Epithelial cell of proximal tubule (primary cell): Measurements from ENCODE around the gene KCNMA1. TPM values are rescaled to one million over a fixed set of nuclear protein-coding genes. Genes with fewer than 3 reads are reported as not detected.

ENCODE experiments used
- DNase-seq: peaks from one replicate; pipeline ENCODE4 v3.0.0-alpha.2; 2011; ENCODE audit warnings: low read depth
- H3K4me3 ChIP-seq: 2 replicates; pipeline ENCODE4 v1.5.1; 2011; ENCODE audit warnings: low read depth, mild to moderate bottlenecking, low read length
- total RNA-seq: library from RNA; depleted of rRNA; stranded (reverse); fragments of >200 nt; gene quantifications from 2 replicates; pipeline ENCODE4 v1.2.3, GENCODE V29; 2015
- TF ChIP-seq, protein P1 (sequence below): conservative IDR thresholded peaks from 2 replicates; pipeline ENCODE4 v1.5.1; 2012; ENCODE audit warnings: low read depth, mild to moderate bottlenecking, low read length

Gene KCNMA1
- total RNA-seq, 1 donor from 2014 or later, result 12.5 TPM

DNA sequence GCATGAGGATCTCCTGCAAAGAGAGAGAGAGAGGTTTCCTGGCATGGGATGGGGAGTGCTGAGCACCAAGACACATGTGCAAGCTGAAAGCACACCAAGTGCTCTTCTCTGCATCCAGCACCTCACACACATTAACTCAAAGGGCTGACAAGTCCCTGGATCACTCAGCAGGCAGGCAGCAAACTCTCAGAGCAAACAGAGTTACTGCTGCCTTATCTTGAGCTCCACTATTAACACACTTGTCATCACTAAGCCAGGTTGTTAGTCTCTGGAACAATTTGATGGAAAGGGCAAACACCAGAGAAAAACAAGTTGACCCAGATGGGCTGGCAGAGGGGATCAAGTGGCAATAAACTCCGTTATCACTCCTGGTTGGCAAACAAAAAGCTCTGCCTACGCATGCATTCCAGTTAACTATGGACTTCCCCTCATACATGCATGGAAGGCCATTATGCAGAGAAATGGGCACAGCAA lies 349.9 kb downstream of the KCNMA1 start:
- H3K4me3 ChIP-seq, result no peak overlapping the region
- no peak for DNase-seq
- TF ChIP-seq, protein P1, sequence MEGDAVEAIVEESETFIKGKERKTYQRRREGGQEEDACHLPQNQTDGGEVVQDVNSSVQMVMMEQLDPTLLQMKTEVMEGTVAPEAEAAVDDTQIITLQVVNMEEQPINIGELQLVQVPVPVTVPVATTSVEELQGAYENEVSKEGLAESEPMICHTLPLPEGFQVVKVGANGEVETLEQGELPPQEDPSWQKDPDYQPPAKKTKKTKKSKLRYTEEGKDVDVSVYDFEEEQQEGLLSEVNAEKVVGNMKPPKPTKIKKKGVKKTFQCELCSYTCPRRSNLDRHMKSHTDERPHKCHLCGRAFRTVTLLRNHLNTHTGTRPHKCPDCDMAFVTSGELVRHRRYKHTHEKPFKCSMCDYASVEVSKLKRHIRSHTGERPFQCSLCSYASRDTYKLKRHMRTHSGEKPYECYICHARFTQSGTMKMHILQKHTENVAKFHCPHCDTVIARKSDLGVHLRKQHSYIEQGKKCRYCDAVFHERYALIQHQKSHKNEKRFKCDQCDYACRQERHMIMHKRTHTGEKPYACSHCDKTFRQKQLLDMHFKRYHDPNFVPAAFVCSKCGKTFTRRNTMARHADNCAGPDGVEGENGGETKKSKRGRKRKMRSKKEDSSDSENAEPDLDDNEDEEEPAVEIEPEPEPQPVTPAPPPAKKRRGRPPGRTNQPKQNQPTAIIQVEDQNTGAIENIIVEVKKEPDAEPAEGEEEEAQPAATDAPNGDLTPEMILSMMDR, result no peak

DNA sequence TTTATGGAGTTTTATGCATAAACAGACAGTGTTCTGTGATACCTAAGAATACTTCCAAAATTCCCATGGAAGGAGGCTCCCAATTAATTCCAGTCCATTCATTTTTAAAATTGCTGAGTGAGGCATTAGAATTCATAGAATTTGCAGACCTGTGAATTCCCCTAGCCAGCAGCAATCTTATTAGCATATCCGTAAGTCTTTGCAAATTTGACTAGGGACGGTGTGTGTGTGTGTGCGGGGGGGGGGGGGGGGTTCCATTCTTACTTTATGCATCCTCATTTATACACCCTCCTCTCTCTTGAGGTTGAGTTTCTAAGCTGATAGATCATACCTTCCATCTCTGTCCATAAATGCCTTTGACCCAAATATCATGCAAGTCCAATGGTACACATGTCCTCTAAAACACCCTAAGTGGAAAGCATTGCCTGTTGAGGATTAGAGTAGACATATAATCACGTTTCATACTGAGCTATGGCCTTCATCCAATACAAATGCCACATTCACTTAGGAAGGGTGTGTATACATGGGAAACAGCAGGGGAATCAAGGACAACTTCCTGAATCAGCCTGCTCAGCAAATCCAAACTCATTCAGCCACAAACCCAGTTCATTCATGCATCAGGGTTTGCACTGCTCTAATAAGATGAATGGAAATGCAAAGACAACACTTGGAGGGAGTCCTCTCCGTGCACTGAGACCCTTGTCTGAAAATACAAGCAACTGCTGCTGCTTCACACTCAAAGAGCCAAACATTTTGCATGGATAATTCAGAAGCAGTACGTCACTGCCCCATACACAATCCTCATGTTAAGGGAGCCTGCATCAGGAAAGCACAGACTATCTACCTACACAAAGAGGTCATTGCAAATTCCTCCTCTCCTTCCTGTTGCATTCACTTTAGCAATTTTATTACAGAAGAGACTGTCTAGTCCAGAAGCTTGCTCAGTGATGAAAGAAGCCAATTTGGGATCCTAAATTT lies 350.8 kb downstream of the KCNMA1 start:
- TF ChIP-seq, protein P1, result no peak
- DNase-seq, result no peak
- no peak overlapping the region for H3K4me3 ChIP-seq

- DNase-seq, result no peak
- TF ChIP-seq, protein P1, result no peak
- H3K4me3 ChIP-seq, result no peak overlapping the region
Measured at GRCh38 chr10:77285529-77286182, 352.0 kb downstream of the KCNMA1 start.

DNA sequence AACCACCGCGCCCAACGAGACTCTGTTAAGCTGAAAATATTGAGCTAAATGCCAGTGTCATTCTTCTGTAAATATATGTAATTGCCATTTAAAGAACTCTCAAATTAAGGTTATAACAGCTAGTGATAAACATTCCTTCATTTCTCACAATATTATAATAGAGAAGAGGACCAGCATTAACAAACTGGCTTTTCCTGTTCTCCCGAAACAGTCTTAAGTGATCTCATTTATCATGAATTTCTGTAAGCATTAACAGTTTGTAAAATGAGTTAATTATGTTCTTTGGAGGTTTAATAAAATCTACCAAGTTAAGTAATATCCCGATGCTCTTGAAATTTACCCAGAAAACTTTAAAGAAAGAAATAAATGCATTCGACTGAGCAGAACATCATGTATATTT lies 352.8 kb downstream of the KCNMA1 start:
- no peak overlapping the region for H3K4me3 ChIP-seq
- no peak for DNase-seq
- TF ChIP-seq, protein P1, result no peak

- DNase-seq, result no peak
- TF ChIP-seq, protein P1, result no peak
- H3K4me3 ChIP-seq, result no peak overlapping the region
Measured at GRCh38 chr10:77283326-77283725, 354.3 kb downstream of the KCNMA1 start.

DNA sequence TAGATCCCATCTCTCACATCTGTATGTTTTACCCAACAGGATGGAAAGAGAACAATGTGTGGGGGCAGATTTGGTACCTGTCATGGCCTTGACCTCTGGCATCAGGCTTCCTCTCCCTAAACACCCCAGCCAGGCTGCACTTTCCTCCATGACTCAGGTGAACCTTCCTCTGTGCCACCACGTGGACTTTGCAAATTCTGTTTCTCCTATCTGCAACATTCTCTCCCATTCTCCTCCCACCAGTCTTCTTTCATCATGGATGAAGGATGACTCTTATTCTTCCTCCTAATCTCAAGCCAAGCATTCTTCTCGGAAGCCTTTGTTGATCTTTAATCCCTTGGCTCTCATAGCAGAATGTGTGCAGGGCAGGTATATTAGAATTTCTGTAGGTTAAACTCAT lies 355.4 kb downstream of the KCNMA1 start:
- H3K4me3 ChIP-seq, result no peak overlapping the region
- no peak for DNase-seq
- TF ChIP-seq, protein P1, result no peak
